Activated CD4-positive, alpha-beta T cell treated with anti-CD3 and anti-CD28 coated beads, Interleukin-2, amount 50 U/mL, for 16 hours (primary cell): ENCODE data around the gene FBLN2.

Source experiments
- DNase-seq: peaks from one replicate; pipeline ENCODE4 v3.0.0-alpha.2; 2020

Gene FBLN2

DNA sequence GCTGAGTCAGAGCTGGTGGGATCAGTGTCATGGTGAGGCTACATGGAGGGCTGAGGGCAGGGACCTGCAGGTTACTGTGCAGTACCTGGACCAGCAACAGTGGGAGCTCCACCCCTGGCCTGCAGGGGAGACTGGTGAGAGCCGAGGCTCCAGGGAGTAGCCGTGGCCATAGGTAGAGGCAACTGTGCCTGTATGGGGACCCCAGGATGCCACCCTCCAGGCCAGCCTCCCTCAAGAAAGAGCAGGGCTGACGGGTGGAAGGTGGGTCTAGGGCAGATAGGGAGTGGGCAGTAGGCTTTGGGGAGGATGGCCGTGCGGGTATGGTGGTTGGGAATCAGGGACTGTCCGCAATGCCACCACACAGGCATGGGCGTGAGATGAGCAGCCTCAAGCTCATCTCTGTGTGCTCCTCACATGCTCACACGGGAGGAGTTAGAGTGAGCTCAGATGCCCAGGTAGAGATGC lies 35.5 kb downstream of the FBLN2 start:
- DNase-seq: no peak

DNA sequence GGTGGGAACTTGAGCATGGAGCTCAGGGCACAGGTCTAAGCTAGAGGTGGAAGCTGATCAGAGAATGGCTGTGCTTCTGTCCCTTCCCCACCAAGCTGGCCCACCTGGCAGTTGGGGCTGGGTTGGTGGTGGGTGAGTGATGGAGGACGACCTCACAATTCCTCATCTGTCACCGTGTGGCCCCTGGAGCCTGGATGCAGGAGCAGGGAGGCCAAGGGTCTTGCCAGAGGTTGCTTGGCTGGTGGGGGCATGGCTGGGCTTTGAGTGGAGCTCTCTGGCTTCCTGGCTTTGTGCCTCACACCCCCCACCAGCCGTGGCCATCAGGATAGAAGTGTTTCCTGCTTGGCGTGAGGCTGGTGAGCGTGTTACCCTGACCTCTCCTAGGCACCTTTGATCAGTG lies 36.0 kb downstream of the FBLN2 start:
- no peak for DNase-seq

DNA sequence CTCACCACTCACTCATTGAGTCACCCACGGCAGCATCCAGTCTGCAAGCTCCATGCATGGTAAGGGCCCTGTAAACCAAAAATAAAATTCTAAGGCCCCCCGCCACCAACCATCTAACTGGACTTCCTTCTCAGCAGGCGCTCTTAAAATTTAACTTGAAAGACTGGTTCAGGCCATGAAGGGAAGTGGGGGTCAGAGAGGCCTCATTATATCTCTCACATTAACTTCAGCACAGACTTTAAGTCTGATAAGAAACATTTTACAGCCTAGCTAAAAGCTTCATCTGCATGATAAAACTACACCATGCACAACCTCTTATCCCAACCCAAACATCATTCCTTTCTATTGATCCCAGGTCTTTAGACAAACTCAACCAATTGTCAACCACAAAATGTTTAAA lies 38.5 kb downstream of the FBLN2 start:
- no peak for DNase-seq

DNA sequence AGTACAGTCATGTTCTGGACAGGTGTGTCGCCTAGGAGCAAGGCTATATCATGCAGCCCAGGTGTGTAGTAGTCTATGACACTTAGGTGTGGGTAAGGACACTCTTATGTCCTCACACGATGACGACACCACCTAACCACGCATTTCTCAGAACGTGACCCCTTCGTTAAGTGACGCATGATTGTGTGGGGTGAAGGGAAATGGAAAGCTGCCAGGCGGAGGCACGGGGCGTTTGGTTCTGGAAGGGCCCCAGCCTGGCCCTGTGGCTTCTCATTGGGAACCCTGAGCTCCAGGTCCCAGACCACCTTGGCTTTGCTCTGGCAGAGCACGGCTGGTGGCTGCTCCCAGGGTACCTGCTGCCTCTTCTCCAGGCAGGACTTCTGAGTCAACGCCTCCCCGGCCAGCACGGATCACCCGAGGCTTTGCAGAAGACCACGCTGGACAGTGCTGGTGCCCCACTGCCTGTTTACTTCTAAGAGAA lies 39.3 kb downstream of the FBLN2 start:
- DNase-seq: no peak

DNA sequence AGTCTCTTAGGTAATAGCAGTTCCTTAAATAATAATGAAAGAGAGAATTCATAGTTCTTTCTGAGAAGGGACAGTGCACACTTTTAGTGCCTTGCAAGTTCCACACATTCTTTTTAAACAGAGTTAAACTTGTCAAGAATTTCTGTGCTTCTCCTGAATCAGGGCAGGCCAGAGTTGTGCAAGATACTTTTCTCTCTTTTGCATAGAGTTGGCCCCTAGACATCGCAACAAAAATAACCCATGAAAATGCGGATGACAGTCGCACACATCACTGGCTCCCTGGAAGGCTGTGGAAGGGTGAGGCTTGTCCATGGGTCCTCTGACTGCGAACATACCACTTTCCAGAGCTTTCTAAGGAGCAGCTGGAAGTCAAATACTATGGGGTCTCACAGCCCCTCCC lies 40.1 kb downstream of the FBLN2 start:
- DNase-seq: no peak

DNA sequence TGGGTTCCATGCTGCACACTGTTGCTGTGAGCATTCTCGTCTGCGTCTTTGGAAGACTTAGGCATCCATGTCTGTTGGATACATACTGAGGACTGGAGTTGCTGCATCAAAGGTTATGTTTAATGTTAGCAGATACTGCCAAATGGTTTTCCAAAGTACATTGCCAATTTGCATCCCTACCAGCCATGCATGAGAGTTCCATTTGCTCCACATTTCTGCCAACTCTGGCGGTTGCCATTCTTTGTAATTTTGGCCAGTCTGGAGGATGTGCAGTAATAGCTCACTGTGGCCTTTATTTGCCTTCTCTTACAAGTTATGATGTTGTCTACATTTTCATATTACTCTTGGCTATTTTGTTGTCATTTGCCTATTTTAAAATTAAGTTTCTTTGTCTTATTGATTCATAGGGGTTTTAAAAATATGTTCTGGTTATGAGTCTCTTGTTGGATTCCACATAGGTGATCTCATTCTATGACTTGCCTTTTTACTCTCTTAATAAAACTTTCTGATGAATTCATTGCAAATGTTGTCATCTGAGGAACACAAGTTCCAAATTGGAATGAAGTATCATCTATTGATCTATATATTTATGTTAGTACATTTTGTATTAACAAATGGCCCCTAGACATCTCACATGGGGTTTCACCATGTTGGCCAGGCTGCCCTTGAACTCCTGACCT lies 42.1 kb downstream of the FBLN2 start:
- no peak for DNase-seq

DNA sequence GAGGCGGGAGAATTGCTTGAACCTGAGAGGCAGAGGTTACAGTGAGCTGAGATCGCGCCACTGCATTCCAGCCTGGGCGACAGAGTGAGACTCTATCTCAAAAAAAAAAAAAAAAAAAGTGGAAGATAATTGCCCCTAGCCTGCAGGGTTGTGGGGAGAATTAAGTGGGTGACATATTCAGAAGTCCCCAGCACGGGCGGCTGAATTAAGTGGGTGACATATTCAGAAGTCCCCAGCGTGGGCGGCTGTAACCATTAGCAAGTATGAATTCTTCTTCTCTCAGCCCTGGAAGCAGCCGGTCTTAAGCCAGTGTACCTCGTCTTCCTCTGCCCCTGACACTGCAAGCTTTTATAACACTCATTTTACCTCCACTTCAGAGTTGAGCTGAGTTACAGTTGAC lies 44.7 kb downstream of the FBLN2 start:
- no peak for DNase-seq

DNA sequence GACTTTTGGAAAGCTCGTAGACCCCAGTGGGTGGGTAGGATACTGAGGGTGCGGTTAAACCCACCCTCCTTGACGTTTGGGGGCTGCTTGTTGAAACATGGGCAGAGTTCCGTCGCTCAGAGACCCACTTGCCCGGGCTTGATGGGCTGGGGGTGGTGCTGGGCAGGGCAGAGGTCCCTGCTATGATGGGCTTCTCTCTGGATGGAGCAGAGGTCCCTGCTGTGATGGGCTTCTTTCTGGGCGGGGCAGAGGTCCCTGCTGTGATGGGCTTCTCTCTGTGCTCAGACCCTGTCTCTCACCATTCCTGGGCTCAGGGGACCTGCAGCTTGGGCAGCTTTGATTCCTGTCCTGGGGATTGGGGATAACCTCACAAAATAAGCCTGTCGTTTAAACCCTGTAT lies 45.2 kb downstream of the FBLN2 start:
- no peak for DNase-seq

DNA sequence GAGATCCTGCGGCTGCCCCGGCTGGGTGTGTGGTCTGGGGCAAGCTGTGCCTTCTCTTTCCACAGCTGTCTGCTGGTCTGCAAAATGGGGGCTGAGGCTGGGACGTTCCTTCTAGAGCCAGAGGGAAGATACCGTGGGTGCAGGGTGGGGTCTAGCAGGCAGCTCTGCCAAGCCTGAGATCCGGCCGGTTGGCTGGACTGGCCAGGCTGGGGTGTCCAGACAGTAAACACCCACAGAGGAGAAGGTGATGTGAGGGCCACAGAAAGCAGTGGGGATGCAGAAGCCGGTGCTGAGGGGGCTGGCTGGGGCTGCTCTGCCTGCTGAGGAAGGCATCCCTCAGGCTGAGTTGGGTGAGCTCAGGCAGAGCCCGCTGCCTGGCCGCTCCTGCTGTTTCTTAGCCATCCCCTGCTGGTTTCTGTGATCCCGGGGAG lies 46.1 kb downstream of the FBLN2 start:
- no peak for DNase-seq

DNA sequence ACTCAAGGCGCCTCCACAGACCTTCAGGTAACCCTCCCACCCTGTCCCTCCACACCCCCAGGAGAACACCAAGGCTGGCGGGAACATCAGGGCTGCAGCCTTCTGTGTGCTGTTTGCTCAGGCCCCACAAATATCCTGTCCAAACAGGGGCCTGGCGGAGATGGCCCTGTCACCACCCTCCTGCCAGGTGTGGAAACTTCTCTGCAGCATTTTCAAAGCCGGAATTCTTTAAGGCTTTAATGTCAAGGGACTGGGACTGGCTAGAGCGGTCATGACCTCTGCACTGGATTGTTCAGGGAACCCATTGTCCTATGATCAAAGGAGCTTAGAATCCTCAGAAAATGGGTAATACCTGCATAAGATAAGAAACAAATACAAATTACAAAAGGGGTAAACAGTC lies 46.6 kb downstream of the FBLN2 start:
- no peak for DNase-seq

DNA sequence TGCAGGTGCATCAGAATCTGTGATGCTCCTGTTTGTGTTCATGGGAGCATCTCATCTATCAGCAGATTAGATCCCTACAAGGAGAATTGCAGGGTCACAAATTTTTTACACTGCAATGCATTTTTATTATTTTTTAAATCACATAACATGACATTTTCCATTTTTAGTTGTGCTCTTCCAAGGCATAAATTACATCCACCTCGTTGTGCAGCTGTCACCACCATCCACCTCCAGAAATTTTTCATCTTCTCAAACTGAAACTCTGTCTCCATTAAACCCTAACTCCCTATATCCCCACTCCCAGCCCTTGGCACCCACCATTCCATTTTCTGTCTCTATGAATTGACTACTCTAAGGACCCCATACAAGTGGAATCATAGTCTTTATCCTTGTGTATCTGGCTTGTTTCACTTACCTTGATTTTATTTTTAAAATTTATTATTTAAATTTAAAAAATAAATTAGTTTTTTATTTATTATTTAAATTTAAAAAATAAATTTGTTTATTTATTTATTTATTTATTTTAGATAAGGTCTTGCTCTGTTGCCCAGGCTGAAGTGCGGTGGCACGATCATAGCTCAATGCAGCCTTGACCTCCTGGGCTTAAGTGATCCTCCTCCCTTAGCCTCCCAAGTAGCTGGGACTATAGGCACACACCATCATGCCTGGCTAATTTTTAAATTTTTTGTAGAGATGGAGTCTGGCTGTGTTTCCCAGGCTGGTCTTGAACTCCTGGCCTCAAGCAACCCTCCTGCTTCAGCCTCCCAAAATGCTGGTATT lies 47.7 kb downstream of the FBLN2 start:
- DNase-seq: no peak

DNA sequence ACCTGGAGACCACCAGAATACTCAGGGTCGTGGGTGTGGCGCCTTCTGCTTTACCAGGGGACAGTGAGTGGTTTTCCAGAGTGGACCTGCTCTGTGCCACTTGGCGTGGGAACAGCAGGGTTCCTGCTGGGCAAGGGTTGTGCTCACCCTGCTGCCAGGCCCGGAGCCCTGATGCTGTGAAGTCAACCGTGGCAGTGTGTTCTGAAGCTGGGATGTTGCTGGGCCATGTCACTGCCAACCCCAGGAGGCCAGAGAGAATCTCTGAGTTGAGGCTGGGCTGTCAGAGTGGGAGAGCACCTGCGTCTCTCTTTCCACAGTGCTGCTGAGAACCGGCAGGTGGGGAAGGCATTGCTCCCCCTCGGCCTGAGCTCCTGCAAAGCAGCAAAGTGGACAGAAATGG lies 48.7 kb downstream of the FBLN2 start:
- DNase-seq: no peak

DNA sequence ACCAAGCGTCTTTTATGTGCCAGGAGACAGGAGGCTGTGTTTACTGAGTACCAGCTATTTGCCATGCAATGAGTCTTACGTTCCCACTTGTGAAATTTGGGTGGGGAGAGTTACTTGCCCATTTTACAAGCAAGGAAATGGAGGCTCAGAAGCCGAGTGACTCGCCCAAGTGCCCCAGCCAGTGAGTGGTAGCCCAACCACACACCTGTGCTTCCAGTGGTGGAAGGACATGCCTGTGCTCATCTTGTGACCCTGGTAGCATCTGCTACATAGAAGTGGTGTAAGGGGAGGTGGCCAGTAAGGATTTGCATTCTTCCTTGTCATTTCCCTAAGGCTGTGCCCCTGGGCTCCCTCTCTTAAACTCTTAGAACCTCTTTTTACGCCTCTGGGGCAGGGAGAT lies 49.3 kb downstream of the FBLN2 start:
- no peak for DNase-seq

DNA sequence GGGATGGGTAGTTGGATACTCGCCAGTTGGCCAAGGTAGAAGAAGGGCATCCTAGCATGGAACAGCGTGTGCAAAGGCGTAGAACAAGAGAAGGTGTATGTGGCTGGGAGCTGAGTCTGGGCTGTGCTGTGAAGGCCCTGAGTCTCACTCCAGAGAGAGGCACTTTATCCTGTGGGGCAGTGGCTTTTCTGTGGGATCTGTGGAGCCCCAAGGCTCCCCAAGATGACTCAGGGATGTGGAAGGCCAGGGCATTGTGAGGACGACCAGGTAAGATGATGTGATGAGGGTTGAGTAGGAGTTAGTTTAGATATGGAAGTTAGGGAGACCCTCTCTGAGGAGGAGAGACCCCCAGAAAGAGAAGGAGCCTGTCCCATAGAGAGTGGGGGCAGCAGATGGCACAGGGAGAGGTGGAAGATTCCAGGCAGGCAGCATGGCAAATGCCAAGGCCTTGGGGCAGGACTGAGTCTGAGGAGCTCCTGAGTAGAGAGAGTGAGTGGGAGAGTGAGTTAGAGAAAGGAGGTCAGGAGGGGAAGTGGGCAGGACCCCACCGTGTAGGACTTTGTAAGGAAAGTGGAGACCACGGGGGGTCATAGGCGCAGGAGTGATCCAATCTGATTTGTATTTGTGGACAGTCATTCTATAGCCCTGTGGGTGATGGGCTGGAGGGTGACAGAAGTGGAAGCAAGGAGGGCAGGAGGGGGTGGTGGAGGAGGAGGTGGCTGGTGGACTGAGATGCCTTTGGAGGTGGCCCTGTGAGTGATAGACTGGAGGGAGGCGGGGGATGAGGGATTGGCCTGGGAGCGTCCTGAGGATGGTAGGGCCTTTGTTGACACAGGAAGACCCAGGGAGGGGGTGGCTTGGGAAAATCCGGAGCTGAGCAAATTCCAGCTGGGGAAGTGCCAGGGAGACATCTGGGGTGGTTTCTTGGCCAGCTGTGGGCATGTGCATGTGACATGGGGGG lies 50.3 kb downstream of the FBLN2 start:
- no peak for DNase-seq

DNA sequence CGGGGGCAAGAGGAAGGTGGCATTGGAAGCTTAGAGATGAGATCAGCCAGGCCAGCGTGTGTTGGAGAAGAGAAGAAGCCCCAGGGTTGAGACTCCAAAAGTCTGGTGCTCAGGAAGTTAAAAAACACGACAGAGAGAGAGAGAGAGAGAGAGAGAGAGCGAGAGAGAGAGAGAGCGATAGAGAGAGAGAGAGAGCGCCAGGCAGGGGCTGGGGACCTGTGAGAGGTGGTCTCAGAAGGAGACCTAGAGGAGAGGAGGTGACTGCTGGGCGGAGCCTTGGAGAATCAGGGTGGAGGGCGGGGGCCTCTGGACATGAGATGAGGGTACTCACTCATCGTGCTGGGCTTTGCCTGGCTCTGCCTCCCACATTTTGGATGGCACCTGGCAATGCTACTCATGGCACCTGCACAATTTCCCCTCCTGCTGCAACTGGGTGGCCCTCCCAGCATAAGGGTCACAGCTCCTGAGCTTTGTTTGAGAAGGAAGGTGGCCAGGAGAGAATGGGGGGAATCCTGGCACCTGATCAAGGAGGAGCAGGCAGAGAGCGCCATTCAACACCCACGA lies 51.0 kb downstream of the FBLN2 start:
- DNase-seq: no peak

DNA sequence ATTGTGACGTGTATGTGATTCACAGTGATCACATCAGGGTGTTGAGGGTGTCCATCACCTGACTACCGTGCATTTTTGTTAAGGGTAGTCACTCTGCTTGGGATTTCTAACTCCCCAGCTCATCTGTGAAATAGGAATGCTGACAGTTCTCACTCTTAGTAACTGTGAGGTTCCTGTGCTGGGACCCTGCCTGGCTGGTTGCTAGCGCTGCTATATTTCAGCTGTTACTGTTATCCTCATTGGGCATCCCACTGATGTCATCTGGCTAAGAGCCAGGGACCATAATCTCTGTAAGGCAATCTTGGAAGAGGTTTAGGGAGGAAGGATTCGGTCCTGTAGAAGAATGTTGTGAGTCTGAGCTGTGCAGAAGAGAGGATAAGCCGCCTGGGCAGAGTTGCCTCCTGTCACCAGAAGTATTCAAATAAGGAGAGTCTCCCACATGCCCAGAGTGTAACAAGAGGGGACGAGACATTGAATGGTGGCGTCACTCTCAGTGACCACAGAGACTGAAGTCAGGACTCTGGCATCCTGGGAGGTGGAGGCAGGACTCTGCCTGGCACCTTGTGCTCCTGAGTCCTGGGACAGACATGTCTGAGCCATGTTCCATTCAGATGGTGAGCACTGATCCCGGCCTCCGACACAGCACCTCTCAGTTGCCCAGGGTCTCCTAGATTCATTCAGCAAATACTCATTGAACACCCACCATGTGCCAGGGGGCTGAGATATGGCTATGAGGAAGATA lies 52.2 kb downstream of the FBLN2 start:
- no peak for DNase-seq

DNA sequence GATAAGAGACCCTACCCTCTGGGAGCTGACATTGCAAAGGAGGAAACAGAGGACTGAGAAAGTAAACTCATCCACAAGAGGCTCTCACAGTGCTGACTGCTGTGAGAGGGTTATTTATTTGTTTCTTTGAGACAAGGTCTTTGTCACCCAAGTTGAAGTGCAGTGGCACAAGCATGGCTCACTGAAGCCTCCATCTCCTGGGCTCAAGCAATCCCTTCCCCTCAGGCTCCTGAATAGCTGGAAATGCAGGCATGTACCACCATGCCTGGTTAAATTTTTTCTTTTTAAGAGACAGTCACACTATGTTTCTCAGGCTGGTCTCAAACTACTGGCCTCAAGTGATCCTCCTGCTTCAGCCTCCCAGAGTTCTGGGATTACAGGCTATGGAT lies 52.8 kb downstream of the FBLN2 start:
- DNase-seq: no peak

DNA sequence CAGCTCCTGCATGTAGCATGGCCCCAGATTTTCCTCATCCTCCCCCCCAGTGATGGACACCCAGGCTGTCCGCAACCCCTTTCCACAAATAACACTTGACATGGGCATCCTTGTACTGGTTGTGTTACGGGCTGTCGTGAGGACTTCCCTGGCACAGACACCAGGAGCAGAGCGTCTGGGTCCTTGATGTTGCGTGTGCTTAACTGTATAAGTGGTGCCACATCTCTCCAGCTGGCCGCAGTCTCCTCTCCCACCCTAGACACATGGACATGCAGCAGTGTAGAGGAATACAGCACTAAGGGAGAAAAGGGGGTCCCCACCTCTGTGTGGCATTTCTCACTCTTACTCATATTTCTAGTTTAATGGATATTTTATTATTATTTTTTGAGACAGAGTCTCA lies 56.6 kb downstream of the FBLN2 start:
- DNase-seq: no peak

DNA sequence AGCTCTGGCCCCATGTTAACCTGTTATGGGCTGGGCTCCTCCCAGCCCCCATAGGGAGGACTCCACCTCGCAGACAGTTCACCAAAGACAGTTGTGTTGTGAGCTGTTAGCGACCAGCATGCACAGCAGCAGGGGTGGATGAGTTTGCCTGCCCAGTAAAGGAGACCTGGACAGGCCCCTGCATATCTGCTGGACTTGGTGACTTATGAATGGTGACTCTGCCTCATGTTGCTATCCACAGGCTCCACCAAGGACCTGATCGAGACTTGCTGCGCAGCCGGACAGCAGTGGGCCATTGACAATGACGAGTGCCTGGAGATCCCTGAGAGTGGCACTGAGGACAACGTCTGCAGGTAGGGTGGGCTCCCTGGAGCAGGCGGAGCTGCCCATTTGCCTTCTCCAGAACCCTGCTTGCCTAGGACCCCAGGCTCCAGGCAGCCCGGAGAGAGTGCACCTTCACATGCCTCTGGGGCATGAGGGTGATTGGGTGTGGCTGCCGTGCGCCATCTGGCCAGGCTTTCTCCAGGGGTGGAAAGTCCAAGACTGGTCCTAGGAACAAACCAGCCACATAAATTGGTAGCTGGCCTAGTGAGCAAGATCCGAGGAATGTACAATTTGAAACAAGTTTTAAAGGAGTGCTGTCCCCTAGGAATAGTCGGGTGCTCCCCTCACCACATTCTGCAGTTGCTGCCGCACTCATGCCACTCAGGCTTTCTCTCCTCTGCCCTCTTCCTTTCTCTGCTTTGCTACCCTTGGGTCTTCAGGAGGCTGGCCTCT lies 59.1 kb downstream of the FBLN2 start:
- DNase-seq: no peak

DNA sequence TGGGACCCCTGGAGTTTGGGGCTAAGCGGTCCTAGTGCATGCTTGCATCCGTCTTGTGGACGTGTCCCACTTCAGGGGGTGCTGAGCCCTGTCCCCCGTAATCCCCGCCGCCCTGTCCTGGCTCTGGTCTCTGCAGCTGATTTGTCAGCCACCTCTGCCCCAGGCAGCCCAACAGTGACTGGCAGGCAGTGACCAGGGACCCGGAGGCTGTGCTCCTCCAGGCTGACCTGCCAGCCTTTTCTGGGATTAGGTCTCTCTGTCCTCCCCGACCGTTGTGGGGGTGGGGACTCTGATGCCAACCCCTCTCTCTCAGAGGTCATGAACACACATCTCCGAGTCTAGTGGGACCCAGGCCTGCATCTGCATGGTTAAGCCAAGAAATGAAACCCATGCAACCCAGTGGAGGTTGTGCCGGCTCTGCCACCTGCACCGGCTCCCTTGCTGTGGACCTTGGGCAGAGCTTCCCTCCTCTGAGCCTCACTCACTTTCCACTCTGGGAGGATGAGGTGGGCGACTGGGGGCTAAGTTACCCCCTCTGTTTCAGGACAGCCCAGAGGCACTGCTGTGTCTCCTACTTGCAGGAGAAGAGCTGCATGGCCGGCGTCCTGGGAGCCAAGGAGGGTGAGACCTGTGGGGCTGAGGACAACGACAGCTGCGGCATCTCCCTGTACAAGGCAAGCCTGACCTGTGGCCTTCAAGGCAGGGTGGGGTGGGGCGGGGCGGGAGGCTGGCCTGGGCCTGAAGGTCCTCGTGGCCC lies 60.2 kb downstream of the FBLN2 start:
- no peak for DNase-seq
